Peyer's patch (tissue), 4 donors: ENCODE results near the gene WDR86. TPM values are rescaled to one million over a fixed set of nuclear protein-coding genes. Genes with fewer than 3 reads are reported as not detected.
A peak's percentile ranks its signal among the peaks of the same experiment; 100 is the strongest.

Source experiments
- DNase-seq, 3 donors: peaks; one replicate each; pipeline ENCODE4 v3.0.0-alpha.2; 2017 to 2019
- H3K27ac ChIP-seq, 4 donors: fragments of 200-600 bp; sonication (generic); one replicate each; pipeline ENCODE4 v1.5.1; 2016 to 2019
- H3K27me3 ChIP-seq, 2 donors: fragments of 200-600 bp; sonication (generic); one replicate each; pipeline ENCODE4 v1.5.1; 2019
- H3K36me3 ChIP-seq, 3 donors: fragments of 200-600 bp; sonication (generic); one replicate each; pipeline ENCODE4 v1.5.1; 2016 to 2019
- H3K4me1 ChIP-seq, 4 donors: fragments of 200-600 bp; sonication (generic); one replicate each; pipeline ENCODE4 v1.5.1; 2016 to 2019
- H3K4me3 ChIP-seq, 4 donors: fragments of 200-600 bp; sonication (generic); 1 replicate in 3 of 4; 2 replicates in 1 of 4; pipeline ENCODE4 v1.5.1; 2016 to 2019; ENCODE audit warnings: mild to moderate bottlenecking in 1 of 4
- H3K9me3 ChIP-seq, 4 donors: fragments of 200-600 bp; sonication (generic); one replicate each; pipeline ENCODE4 v1.5.1; 2016 to 2019; ENCODE audit warnings: mild to moderate bottlenecking in 1 of 4
- CTCF ChIP-seq, 6 experiments: fragments of 450-650 bp in 4 of 6; fragments of 200-600 bp in 2 of 6; sonication (generic) in 1 of 6; IDR thresholded peaks; one replicate each; pipeline ENCODE4 v1.5.1; 2017 to 2019; ENCODE audit warnings: antibody characterized with exemption in 6 of 6, mild to moderate bottlenecking in 3 of 6, moderate library complexity in 1 of 6
- POLR2A ChIP-seq, 2 donors: fragments of 450-650 bp; IDR thresholded peaks; one replicate each; pipeline ENCODE4 v1.5.1; 2017; ENCODE audit warnings: antibody characterized with exemption in 2 of 2, mild to moderate bottlenecking in 2 of 2, moderate library complexity in 2 of 2
- total RNA-seq, 4 donors: library from RNA; depleted of rRNA; stranded (reverse); fragments of >200 nt; gene quantifications; one replicate each; pipeline ENCODE4 v1.1.0, GENCODE V29; 2016

WDR86 gene
- total RNA-seq, 4 donors from 2014 or later: 5.9 to 13.2 (median 6.6) TPM; not detected in 1

GRCh38 chr7:151389096-151389767 lies 20.6 kb downstream of the WDR86 start:
- Histone ChIP-seq H3K27me3 (no peaks in the 10 kb centered on the region), H3K4me1 (no peaks in the 10 kb centered on the region), H3K36me3 (no peaks in the 10 kb centered on the region), H3K4me3 (no peak overlapping the region), H3K9me3 (no peaks in the 10 kb centered on the region), H3K27ac (no peak overlapping the region)
- DNase-seq: no peak
- TF ChIP-seq CTCF (IDR thresholded peaks at IDR 0.05) (no peak), POLR2A (IDR thresholded peaks at IDR 0.05) (no peak)

- Histone ChIP-seq H3K4me3 (no peak overlapping the region), H3K4me1 (no peaks in the 10 kb centered on the region), H3K27me3 (no peaks in the 10 kb centered on the region), H3K9me3 (no peaks in the 10 kb centered on the region), H3K27ac (no peak overlapping the region), H3K36me3 (no peaks in the 10 kb centered on the region)
- TF ChIP-seq POLR2A (IDR thresholded peaks at IDR 0.05): no peak
- no peak for TF ChIP-seq CTCF (IDR thresholded peaks at IDR 0.05)
- no peak for DNase-seq
These were observed 21.4 kb downstream of the WDR86 start for GRCh38 chr7:151388430-151388829.

GRCh38 chr7:151388007-151388297 lies 21.9 kb downstream of the WDR86 start:
- Histone ChIP-seq H3K4me1 (no peaks in the 10 kb centered on the region), H3K27me3 (no peaks in the 10 kb centered on the region), H3K36me3 (no peaks in the 10 kb centered on the region), H3K9me3 (no peaks in the 10 kb centered on the region), H3K4me3 (no peak overlapping the region), H3K27ac (no peak overlapping the region)
- no peak for DNase-seq
- no peak for TF ChIP-seq CTCF (IDR thresholded peaks at IDR 0.05)
- no peak for TF ChIP-seq POLR2A (IDR thresholded peaks at IDR 0.05)

GRCh38 chr7:151387161-151388006 lies 22.5 kb downstream of the WDR86 start:
- no peak for TF ChIP-seq CTCF (IDR thresholded peaks at IDR 0.05)
- TF ChIP-seq POLR2A (IDR thresholded peaks at IDR 0.05): no peak
- Histone ChIP-seq H3K27ac (no peak overlapping the region), H3K9me3 (no peaks in the 10 kb centered on the region), H3K4me1 (peaks cover 0 to under 1% (median under 1%) of the 10 kb centered on the region in 4 donors), H3K27me3 (no peaks in the 10 kb centered on the region), H3K36me3 (no peaks in the 10 kb centered on the region), H3K4me3 (no peak overlapping the region)
- no peak for DNase-seq

GRCh38 chr7:151386301-151387160 lies 23.3 kb downstream of the WDR86 start:
- Histone ChIP-seq H3K4me1 (peaks cover 0 to 9% (median 4%) of the 10 kb centered on the region in 4 donors), H3K27ac (no peak overlapping the region), H3K9me3 (no peaks in the 10 kb centered on the region), H3K27me3 (peaks cover 0 to 5% of the 10 kb centered on the region in 2 donors), H3K4me3 (no peak overlapping the region), H3K36me3 (no peaks in the 10 kb centered on the region)
- TF ChIP-seq CTCF (IDR thresholded peaks at IDR 0.05) (no peak), POLR2A (IDR thresholded peaks at IDR 0.05) (no peak)
- peak in 1 of 3 donors; percentile 43 for DNase-seq
